HepG2 (cell line): ENCODE data around the gene BSG. TPM values are rescaled to one million over a fixed set of nuclear protein-coding genes. Genes with fewer than 3 reads are reported as not detected.

Experiments used
- EED ChIP-seq: sonication (generic); formaldehyde crosslinking; IDR thresholded peaks from 2 replicates; pipeline ENCODE4 v1.5.0; 2020; ENCODE audit warnings: mild to moderate bottlenecking, missing genetic modification reagents
- ETV5 ChIP-seq: IDR thresholded peaks from 2 replicates; pipeline ENCODE4 v1.6.1; 2018; ENCODE audit warnings: missing biosample characterization, missing genetic modification reagents, inconsistent platforms, borderline replicate concordance
- KDM4B ChIP-seq: sonication (generic); formaldehyde crosslinking; IDR thresholded peaks from 2 replicates; pipeline ENCODE4 v1.4.0; 2020; ENCODE audit warnings: missing genetic modification reagents
- MAFF ChIP-seq: IDR thresholded peaks from 2 replicates; pipeline ENCODE4 v1.6.1; 2011; ENCODE audit warnings: low read depth, low read length, improper control_type of control experiment
- MAFG ChIP-seq: sonication (generic); formaldehyde crosslinking; IDR thresholded peaks from 2 replicates; pipeline ENCODE4 v1.5.1; 2020; ENCODE audit warnings: mild to moderate bottlenecking, missing genetic modification reagents
- MAX ChIP-seq: IDR thresholded peaks from 2 replicates; pipeline ENCODE4 v1.6.1; 2012; ENCODE audit warnings: inconsistent platforms
- MEIS2 ChIP-seq: sonication (generic); formaldehyde crosslinking; IDR thresholded peaks from 2 replicates; pipeline ENCODE4 v1.9.0; 2021; ENCODE audit warnings: mild to moderate bottlenecking, missing genetic modification reagents
- NAIF1 ChIP-seq: sonication (generic); formaldehyde crosslinking; IDR thresholded peaks from 2 replicates; pipeline ENCODE4 v1.5.0; 2020; ENCODE audit warnings: mild to moderate bottlenecking, missing genetic modification reagents, borderline replicate concordance
- RBM39 ChIP-seq: fragments of 200-400 bp; formaldehyde crosslinking; IDR thresholded peaks from one replicate; pipeline ENCODE4 v1.6.1; 2018; ENCODE audit warnings: antibody characterized with exemption, mild to moderate bottlenecking, low read depth, low read length; ENCODE audit not compliant: poor library complexity, severe bottlenecking
- SKI ChIP-seq: fragments of 450-650 bp; IDR thresholded peaks from one replicate; pipeline ENCODE4 v1.6.1; 2018; ENCODE audit warnings: mild to moderate bottlenecking; ENCODE audit not compliant: partially characterized antibody
- TFDP1 ChIP-seq: IDR thresholded peaks from 2 replicates; pipeline ENCODE4 v1.6.1; 2016; ENCODE audit warnings: missing compliant biosample characterization, missing genetic modification reagents, borderline replicate concordance
- WIZ ChIP-seq: sonication (generic); formaldehyde crosslinking; IDR thresholded peaks from 2 replicates; pipeline ENCODE4 v1.5.1; 2020; ENCODE audit warnings: mild to moderate bottlenecking, missing genetic modification reagents
- ZBTB33 ChIP-seq: sonication (generic); formaldehyde crosslinking; IDR thresholded peaks from 2 replicates; pipeline ENCODE4 v1.4.0; 2020; ENCODE audit warnings: missing genetic modification reagents
- ZNF337 ChIP-seq: sonication (generic); formaldehyde crosslinking; IDR thresholded peaks from 2 replicates; pipeline ENCODE4 v1.5.1; 2020; ENCODE audit warnings: missing genetic modification reagents, low read depth, mild to moderate bottlenecking, borderline replicate concordance
- ZNF512 ChIP-seq: sonication (generic); formaldehyde crosslinking; IDR thresholded peaks from 2 replicates; pipeline ENCODE4 v1.4.0; 2020; ENCODE audit warnings: mild to moderate bottlenecking, missing genetic modification reagents
- ZNF615 ChIP-seq: sonication (generic); formaldehyde crosslinking; IDR thresholded peaks from 2 replicates; pipeline ENCODE4 v1.5.0; 2020; ENCODE audit warnings: mild to moderate bottlenecking, missing genetic modification reagents, borderline replicate concordance
- polyA plus RNA-seq, 8 experiments: library from polyadenylated mRNA; depleted of rRNA in 3 of 8; stranded (reverse) in 7 of 8; unstranded in 1 of 8; fragments of >200 nt; fragmentation: Illumina TruSeq in 4 of 8; extraction: Trizol in 4 of 8; gene quantifications; 2 replicates each; pipeline versions ENCODE4 v1.2.1 to v1.2.3, GENCODE V29; 2011 to 2016; ENCODE audit warnings: low read depth in 4 of 8, missing spikeins in 1 of 8, mixed read lengths in 1 of 8; ENCODE audit not compliant: insufficient read depth in 1 of 8
- total RNA-seq, 5 experiments: library from RNA; depleted of rRNA; stranded (reverse); fragments of >200 nt; fragmentation: Illumina TruSeq; extraction: Trizol; gene quantifications; 2 replicates each; pipeline ENCODE4 v1.2.3, GENCODE V29; 2016; ENCODE audit warnings: low read depth in 1 of 5
- TF ChIP-seq, protein P1 (sequence below): sonication (generic); formaldehyde crosslinking; IDR thresholded peaks from 2 replicates; pipeline ENCODE4 v1.8.1; 2023; ENCODE audit warnings: mild to moderate bottlenecking, missing genetic modification reagents
- TF ChIP-seq, protein P2 (sequence below): sonication (generic); formaldehyde crosslinking; IDR thresholded peaks from 2 replicates; pipeline ENCODE4 v1.4.0; 2020; ENCODE audit warnings: missing genetic modification reagents
- TF ChIP-seq, protein P3 (sequence below): sonication (generic); formaldehyde crosslinking; IDR thresholded peaks from 2 replicates; pipeline ENCODE4 v1.4.0; 2020; ENCODE audit warnings: missing genetic modification reagents

Gene BSG
- total and polyA plus RNA-seq, 2 of the 13 experiments (the other 11 are each of a cell fraction or from before 2014, with no cell fraction given): 309 to 754 TPM

DNA sequence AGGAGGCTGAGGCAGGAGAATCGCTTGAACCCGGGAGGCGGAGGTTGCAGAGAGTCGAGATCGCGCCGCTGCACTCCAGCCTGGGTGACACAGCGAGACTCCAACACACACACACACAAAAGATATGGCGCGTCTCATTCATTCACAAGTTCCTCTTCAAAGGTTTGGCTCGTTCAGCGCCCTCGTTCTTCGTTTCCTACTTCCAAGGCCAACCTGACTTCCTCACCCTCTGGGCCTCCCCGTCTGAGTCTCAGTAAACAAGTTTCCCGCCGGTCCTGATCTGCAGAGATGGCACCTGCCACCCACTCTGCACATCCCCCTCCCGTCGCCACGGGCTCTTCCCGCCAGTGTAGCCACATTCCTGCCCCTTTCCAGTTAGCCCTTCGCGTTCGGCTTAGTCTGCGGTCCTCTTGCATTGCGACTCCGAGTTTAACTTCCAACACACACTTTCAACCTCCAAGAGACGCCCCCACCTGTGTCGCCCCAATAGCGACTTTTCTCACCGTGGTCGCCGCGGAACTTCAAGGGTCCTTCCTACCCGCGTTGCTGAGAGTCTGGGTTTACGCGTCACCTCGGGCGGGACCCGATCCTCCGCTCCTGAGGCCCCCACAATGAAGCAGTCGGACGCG is 1.3 kb upstream of the BSG start (continued):
- TF ChIP-seq ZNF512 (CRISPR knock-in tag) (no peak), MAFG (CRISPR knock-in tag) (no peak), EED (CRISPR knock-in tag) (peak; percentile 83; the same call in 1 of the 2 replicates), KDM4B (CRISPR knock-in tag) (0 out of 2 replicates have a peak, but pooled peaks have one; percentile 51), MAX (peak; percentile 68), TFDP1 (peak; percentile 93; the same call in 1 of the 2 replicates), NAIF1 (CRISPR knock-in tag) (peak; percentile 46; the same call in 1 of the 2 replicates), WIZ (CRISPR knock-in tag) (no peak), ZBTB33 (CRISPR knock-in tag) (no peak), MEIS2 (CRISPR knock-in tag) (peak; percentile 47; the same call in 1 of the 2 replicates), ZNF337 (CRISPR knock-in tag) (0 out of 2 replicates have a peak, but pooled peaks have one; percentile 15), ETV5 (CRISPR knock-in tag) (peak; percentile 26; the same call in 1 of the 2 replicates), ZNF615 (CRISPR knock-in tag) (peak; percentile 53; the same call in 1 of the 2 replicates), SKI (peak; percentile 61), RBM39 (peak; percentile 36), MAFF (no peak)
- TF ChIP-seq, protein P1, sequence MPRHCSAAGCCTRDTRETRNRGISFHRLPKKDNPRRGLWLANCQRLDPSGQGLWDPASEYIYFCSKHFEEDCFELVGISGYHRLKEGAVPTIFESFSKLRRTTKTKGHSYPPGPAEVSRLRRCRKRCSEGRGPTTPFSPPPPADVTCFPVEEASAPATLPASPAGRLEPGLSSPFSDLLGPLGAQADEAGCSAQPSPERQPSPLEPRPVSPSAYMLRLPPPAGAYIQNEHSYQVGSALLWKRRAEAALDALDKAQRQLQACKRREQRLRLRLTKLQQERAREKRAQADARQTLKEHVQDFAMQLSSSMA (CRISPR knock-in tag): no peak
- TF ChIP-seq, protein P2, sequence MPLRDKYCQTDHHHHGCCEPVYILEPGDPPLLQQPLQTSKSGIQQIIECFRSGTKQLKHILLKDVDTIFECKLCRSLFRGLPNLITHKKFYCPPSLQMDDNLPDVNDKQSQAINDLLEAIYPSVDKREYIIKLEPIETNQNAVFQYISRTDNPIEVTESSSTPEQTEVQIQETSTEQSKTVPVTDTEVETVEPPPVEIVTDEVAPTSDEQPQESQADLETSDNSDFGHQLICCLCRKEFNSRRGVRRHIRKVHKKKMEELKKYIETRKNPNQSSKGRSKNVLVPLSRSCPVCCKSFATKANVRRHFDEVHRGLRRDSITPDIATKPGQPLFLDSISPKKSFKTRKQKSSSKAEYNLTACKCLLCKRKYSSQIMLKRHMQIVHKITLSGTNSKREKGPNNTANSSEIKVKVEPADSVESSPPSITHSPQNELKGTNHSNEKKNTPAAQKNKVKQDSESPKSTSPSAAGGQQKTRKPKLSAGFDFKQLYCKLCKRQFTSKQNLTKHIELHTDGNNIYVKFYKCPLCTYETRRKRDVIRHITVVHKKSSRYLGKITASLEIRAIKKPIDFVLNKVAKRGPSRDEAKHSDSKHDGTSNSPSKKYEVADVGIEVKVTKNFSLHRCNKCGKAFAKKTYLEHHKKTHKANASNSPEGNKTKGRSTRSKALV: 0 out of 2 replicates have a peak, but pooled peaks have one; percentile 56
- TF ChIP-seq, protein P3, sequence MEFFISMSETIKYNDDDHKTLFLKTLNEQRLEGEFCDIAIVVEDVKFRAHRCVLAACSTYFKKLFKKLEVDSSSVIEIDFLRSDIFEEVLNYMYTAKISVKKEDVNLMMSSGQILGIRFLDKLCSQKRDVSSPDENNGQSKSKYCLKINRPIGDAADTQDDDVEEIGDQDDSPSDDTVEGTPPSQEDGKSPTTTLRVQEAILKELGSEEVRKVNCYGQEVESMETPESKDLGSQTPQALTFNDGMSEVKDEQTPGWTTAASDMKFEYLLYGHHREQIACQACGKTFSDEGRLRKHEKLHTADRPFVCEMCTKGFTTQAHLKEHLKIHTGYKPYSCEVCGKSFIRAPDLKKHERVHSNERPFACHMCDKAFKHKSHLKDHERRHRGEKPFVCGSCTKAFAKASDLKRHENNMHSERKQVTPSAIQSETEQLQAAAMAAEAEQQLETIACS (CRISPR knock-in tag): 0 out of 2 replicates have a peak, but pooled peaks have one; percentile 34
